Spleen (tissue), 7 donors: ENCODE data around the gene LMF2.

Source experiments
- CTCF ChIP-seq, 11 experiments: fragments of 200-600 bp in 7 of 11; fragments of 450-650 bp in 4 of 11; sonication (generic) in 4 of 11; IDR thresholded peaks in 8 of 11; conservative IDR thresholded peaks in 3 of 11; 1 replicate in 7 of 11; 2 replicates in 4 of 11; pipeline versions ENCODE4 v1.4.0 to v1.8.0; 2016 to 2021; ENCODE audit warnings: antibody characterized with exemption in 11 of 11, inconsistent platforms in 4 of 11, mild to moderate bottlenecking in 1 of 11
- POLR2A ChIP-seq, 3 donors: fragments of 450-650 bp; IDR thresholded peaks; one replicate each; pipeline ENCODE4 v1.5.1; 2017; ENCODE audit warnings: antibody characterized with exemption in 3 of 3, mild to moderate bottlenecking in 1 of 3
- donor health status: DM: no; HTN: no; CAD: no; lungs with moderate emphysema.
- donor health status: DM: no; HTN: no; CAD: no.
- donor health status: DM: no; HTN: no; CAD: no.

GRCh38 chr22:50465066-50465930, 42.2 kb downstream of the LMF2 start:
- TF ChIP-seq POLR2A (IDR thresholded peaks at IDR 0.05) (no peak), CTCF (IDR thresholded peaks at IDR 0.05 in 8 of 11, conservative IDR thresholded peaks at IDR 0.05 in 3 of 11) (no peak)
